Measurements from ENCODE around the gene C22orf31.
"Not testable (repeated sequence)": the region's sequence is repeated elsewhere in the genome, so short reads cannot be mapped to it uniquely, and the experiment has no call there.

Gene C22orf31

DNA sequence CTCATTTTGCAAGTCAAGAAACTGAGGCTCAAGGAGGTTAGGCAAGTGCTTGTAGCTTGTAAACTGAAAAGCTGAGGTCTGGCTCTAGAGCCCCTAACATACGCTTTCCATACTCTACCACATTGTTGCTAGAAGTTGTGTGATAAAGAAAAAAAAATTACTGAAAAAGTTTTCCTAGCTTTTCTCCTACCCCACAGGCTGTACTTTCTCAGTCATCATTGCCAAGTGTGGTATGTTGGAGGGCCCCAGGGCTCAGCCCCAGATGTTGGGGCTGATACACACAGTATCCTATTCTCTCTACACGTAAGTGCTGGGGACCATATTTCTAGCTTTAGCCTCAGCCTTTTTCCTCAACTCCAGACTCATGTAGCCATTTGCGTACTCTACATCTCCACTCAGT lies 27.2 kb upstream of the C22orf31 start:
- Histone ChIP-seq H3K4me2 (ENCODE audit: insufficient read depth, low read length, poor library complexity, severe bottlenecking) (no peak overlapping the region), H3K4me3 (ENCODE audit: low read length in 2 of 2) (no peak overlapping the region), H2BK5ac (ENCODE audit: low read length) (no peak overlapping the region), H2BK120ac (ENCODE audit: low read depth, low read length) (no peak overlapping the region), H3K4ac (ENCODE audit: low read length) (no peak overlapping the region), H4K91ac (ENCODE audit: low read depth, low read length, poor library complexity) (no peak overlapping the region), H3K23ac (ENCODE audit: low read depth, low read length, poor library complexity) (no peak overlapping the region), H2BK12ac (ENCODE audit: low read length) (no peak overlapping the region), H3K4me1 (ENCODE audit: control insufficient read depth in 2 of 2, insufficient read depth in 1 of 2, low read depth in 1 of 2, low read length in 2 of 2) (no peaks in the 10 kb centered on the region), H3K14ac (ENCODE audit: low read length) (no peak overlapping the region), H3K27me3 (ENCODE audit: control insufficient read depth in 3 of 3, insufficient read depth in 3 of 3, low read depth in 1 of 3, low read length in 3 of 3) (no peaks in the 10 kb centered on the region), H2AK5ac (ENCODE audit: low read depth, low read length) (no peak overlapping the region), H4K8ac (ENCODE audit: low read depth, low read length) (no peak overlapping the region), H3K18ac (ENCODE audit: low read length) (no peak overlapping the region), H2AFZ (ENCODE audit: low read length) (no peak overlapping the region), H3K9me3 (replicated peaks in 1 of 2; ENCODE audit: control insufficient read depth in 2 of 2, insufficient read depth in 1 of 2, low read depth in 1 of 2, low read length in 2 of 2) (no peaks in the 10 kb centered on the region), H3K27ac (replicated peaks; ENCODE audit: low read length) (no peak overlapping the region), H3K79me1 (ENCODE audit: low read depth, low read length) (peaks cover 3% of the 10 kb centered on the region), H3K9ac (ENCODE audit: low read depth, low read length, poor library complexity) (no peak overlapping the region), H3K36me3 (replicated peaks in 1 of 2; ENCODE audit: control insufficient read depth in 2 of 2, insufficient read depth in 2 of 2, low read length in 2 of 2) (peaks cover 0 to 3% of the 10 kb centered on the region in 2 donors), H2BK15ac (ENCODE audit: low read length) (no peak overlapping the region)
- DNase-seq (ENCODE audit: low spot score), result no peak
- WGBS, 2 donors (ENCODE audit: extremely low coverage in 2 of 2, insufficient read length in 2 of 2, insufficient replicate concordance in 1 of 2), result no CpG with 5 or more reads among the region's 3 CpGs

GRCh38 chr22:29087012-29087411 lies 25.4 kb upstream of the C22orf31 start:
- no peak overlapping the region for H2AK5ac ChIP-seq (ENCODE audit: low read depth, low read length)
- H2BK5ac ChIP-seq (ENCODE audit: low read length), result no peak overlapping the region
- no peak overlapping the region for H2BK12ac ChIP-seq (ENCODE audit: low read length)
- no peak overlapping the region for H3K9ac ChIP-seq (ENCODE audit: low read depth, low read length, poor library complexity)
- H3K27me3 ChIP-seq (ENCODE audit: control insufficient read depth in 3 of 3, insufficient read depth in 3 of 3, low read depth in 1 of 3, low read length in 3 of 3), result no peaks in the 10 kb centered on the region
- DNase-seq (ENCODE audit: low spot score), result no peak
- H2BK120ac ChIP-seq (ENCODE audit: low read depth, low read length), result no peak overlapping the region
- peaks cover 0 to 3% of the 10 kb centered on the region in 2 donors for H3K36me3 ChIP-seq (replicated peaks in 1 of 2; ENCODE audit: control insufficient read depth in 2 of 2, insufficient read depth in 2 of 2, low read length in 2 of 2)
- no peaks in the 10 kb centered on the region for H3K9me3 ChIP-seq (replicated peaks in 1 of 2; ENCODE audit: control insufficient read depth in 2 of 2, insufficient read depth in 1 of 2, low read depth in 1 of 2, low read length in 2 of 2)
- no peak overlapping the region for H2AFZ ChIP-seq (ENCODE audit: low read length)
- H3K79me1 ChIP-seq (ENCODE audit: low read depth, low read length), result peaks cover 3% of the 10 kb centered on the region
- no peak overlapping the region for H2BK15ac ChIP-seq (ENCODE audit: low read length)
- no peak overlapping the region for H3K4me3 ChIP-seq (ENCODE audit: low read length in 2 of 2)
- H3K4me2 ChIP-seq (ENCODE audit: insufficient read depth, low read length, poor library complexity, severe bottlenecking), result no peak overlapping the region
- no peak overlapping the region for H3K4ac ChIP-seq (ENCODE audit: low read length)
- H3K27ac ChIP-seq (replicated peaks; ENCODE audit: low read length), result no peak overlapping the region
- WGBS, 2 donors (ENCODE audit: extremely low coverage in 2 of 2, insufficient read length in 2 of 2, insufficient replicate concordance in 1 of 2), result no CpG with 5 or more reads among the region's 2 CpGs
- H3K14ac ChIP-seq (ENCODE audit: low read length), result no peak overlapping the region
- H4K91ac ChIP-seq (ENCODE audit: low read depth, low read length, poor library complexity), result no peak overlapping the region
- H3K4me1 ChIP-seq (ENCODE audit: control insufficient read depth in 2 of 2, insufficient read depth in 1 of 2, low read depth in 1 of 2, low read length in 2 of 2), result peaks cover 0 to 2% of the 10 kb centered on the region in 2 donors
- no peak overlapping the region for H3K23ac ChIP-seq (ENCODE audit: low read depth, low read length, poor library complexity)
- no peak overlapping the region for H4K8ac ChIP-seq (ENCODE audit: low read depth, low read length)
- H3K18ac ChIP-seq (ENCODE audit: low read length), result no peak overlapping the region

- H2AK5ac ChIP-seq (ENCODE audit: low read depth, low read length), result no peak overlapping the region
- no peak overlapping the region for H4K8ac ChIP-seq (ENCODE audit: low read depth, low read length)
- no peak overlapping the region for H3K4me2 ChIP-seq (ENCODE audit: insufficient read depth, low read length, poor library complexity, severe bottlenecking)
- no peak overlapping the region for H2BK15ac ChIP-seq (ENCODE audit: low read length)
- no CpG with 5 or more reads among the region's 5 CpGs for WGBS, 2 donors (ENCODE audit: extremely low coverage in 2 of 2, insufficient read length in 2 of 2, insufficient replicate concordance in 1 of 2)
- H3K14ac ChIP-seq (ENCODE audit: low read length), result no peak overlapping the region
- H3K79me1 ChIP-seq (ENCODE audit: low read depth, low read length), result peaks cover 3% of the 10 kb centered on the region
- no peaks in the 10 kb centered on the region for H3K27me3 ChIP-seq (ENCODE audit: control insufficient read depth in 3 of 3, insufficient read depth in 3 of 3, low read depth in 1 of 3, low read length in 3 of 3)
- DNase-seq (ENCODE audit: low spot score), result no peak
- H3K4ac ChIP-seq (ENCODE audit: low read length), result no peak overlapping the region
- no peak overlapping the region for H3K23ac ChIP-seq (ENCODE audit: low read depth, low read length, poor library complexity)
- H4K91ac ChIP-seq (ENCODE audit: low read depth, low read length, poor library complexity), result no peak overlapping the region
- no peak overlapping the region for H3K27ac ChIP-seq (replicated peaks; ENCODE audit: low read length)
- peaks cover 0 to 7% of the 10 kb centered on the region in 2 donors for H3K36me3 ChIP-seq (replicated peaks in 1 of 2; ENCODE audit: control insufficient read depth in 2 of 2, insufficient read depth in 2 of 2, low read length in 2 of 2)
- H2BK120ac ChIP-seq (ENCODE audit: low read depth, low read length), result no peak overlapping the region
- H3K4me1 ChIP-seq (ENCODE audit: control insufficient read depth in 2 of 2, insufficient read depth in 1 of 2, low read depth in 1 of 2, low read length in 2 of 2), result peaks cover 2 to 3% of the 10 kb centered on the region in 2 donors
- no peak overlapping the region for H2AFZ ChIP-seq (ENCODE audit: low read length)
- H3K4me3 ChIP-seq (ENCODE audit: low read length in 2 of 2), result no peak overlapping the region
- no peak overlapping the region for H2BK5ac ChIP-seq (ENCODE audit: low read length)
- H3K18ac ChIP-seq (ENCODE audit: low read length), result no peak overlapping the region
- no peak overlapping the region for H2BK12ac ChIP-seq (ENCODE audit: low read length)
- H3K9me3 ChIP-seq (replicated peaks in 1 of 2; ENCODE audit: control insufficient read depth in 2 of 2, insufficient read depth in 1 of 2, low read depth in 1 of 2, low read length in 2 of 2), result no peaks in the 10 kb centered on the region
- H3K9ac ChIP-seq (ENCODE audit: low read depth, low read length, poor library complexity), result no peak overlapping the region
Measured at GRCh38 chr22:29083933-29084591, 22.4 kb upstream of the C22orf31 start.

GRCh38 chr22:29083576-29083932 lies 21.9 kb upstream of the C22orf31 start:
- WGBS, 2 donors (ENCODE audit: extremely low coverage in 2 of 2, insufficient read length in 2 of 2, insufficient replicate concordance in 1 of 2), result no CpG with 5 or more reads among the region's 7 CpGs
- H4K8ac ChIP-seq (ENCODE audit: low read depth, low read length); H2BK15ac ChIP-seq (ENCODE audit: low read length); H2BK120ac ChIP-seq (ENCODE audit: low read depth, low read length); H3K9ac ChIP-seq (ENCODE audit: low read depth, low read length, poor library complexity); H2BK5ac ChIP-seq (ENCODE audit: low read length); H3K27ac ChIP-seq (replicated peaks; ENCODE audit: low read length); H3K14ac ChIP-seq (ENCODE audit: low read length); H2BK12ac ChIP-seq (ENCODE audit: low read length); H4K91ac ChIP-seq (ENCODE audit: low read depth, low read length, poor library complexity); H3K4me3 ChIP-seq (ENCODE audit: low read length in 2 of 2); H3K9me3 ChIP-seq (replicated peaks in 1 of 2; ENCODE audit: control insufficient read depth in 2 of 2, insufficient read depth in 1 of 2, low read depth in 1 of 2, low read length in 2 of 2); H2AFZ ChIP-seq (ENCODE audit: low read length); H3K23ac ChIP-seq (ENCODE audit: low read depth, low read length, poor library complexity); H3K4ac ChIP-seq (ENCODE audit: low read length); H3K4me1 ChIP-seq (ENCODE audit: control insufficient read depth in 2 of 2, insufficient read depth in 1 of 2, low read depth in 1 of 2, low read length in 2 of 2); H2AK5ac ChIP-seq (ENCODE audit: low read depth, low read length); H3K79me1 ChIP-seq (ENCODE audit: low read depth, low read length); H3K18ac ChIP-seq (ENCODE audit: low read length); H3K4me2 ChIP-seq (ENCODE audit: insufficient read depth, low read length, poor library complexity, severe bottlenecking); DNase-seq (ENCODE audit: low spot score); H3K27me3 ChIP-seq (ENCODE audit: control insufficient read depth in 3 of 3, insufficient read depth in 3 of 3, low read depth in 1 of 3, low read length in 3 of 3): not testable (repeated sequence)
- peaks cover 0 to 11% of the 10 kb centered on the region in 2 donors for H3K36me3 ChIP-seq (replicated peaks in 1 of 2; ENCODE audit: control insufficient read depth in 2 of 2, insufficient read depth in 2 of 2, low read length in 2 of 2)

All from neuronal stem cell (in vitro differentiated cells).